Measurements from ENCODE around the gene ZSCAN22. TPM values are rescaled to one million over a fixed set of nuclear protein-coding genes. Genes with fewer than 3 reads are reported as not detected.

Gene ZSCAN22
- total and polyA plus RNA-seq, 2 of the 13 experiments (the other 11 are each of a cell fraction or from before 2014, with no cell fraction given) = 2.5 to 3.5 TPM

GRCh38 chr19:58328999-58329398 lies 2.2 kb downstream of the ZSCAN22 start (continued):
- no peak for TF ChIP-seq TFE3 (CRISPR knock-in tag; IDR thresholded peaks at IDR 0.05)
- TF ChIP-seq, protein P1, sequence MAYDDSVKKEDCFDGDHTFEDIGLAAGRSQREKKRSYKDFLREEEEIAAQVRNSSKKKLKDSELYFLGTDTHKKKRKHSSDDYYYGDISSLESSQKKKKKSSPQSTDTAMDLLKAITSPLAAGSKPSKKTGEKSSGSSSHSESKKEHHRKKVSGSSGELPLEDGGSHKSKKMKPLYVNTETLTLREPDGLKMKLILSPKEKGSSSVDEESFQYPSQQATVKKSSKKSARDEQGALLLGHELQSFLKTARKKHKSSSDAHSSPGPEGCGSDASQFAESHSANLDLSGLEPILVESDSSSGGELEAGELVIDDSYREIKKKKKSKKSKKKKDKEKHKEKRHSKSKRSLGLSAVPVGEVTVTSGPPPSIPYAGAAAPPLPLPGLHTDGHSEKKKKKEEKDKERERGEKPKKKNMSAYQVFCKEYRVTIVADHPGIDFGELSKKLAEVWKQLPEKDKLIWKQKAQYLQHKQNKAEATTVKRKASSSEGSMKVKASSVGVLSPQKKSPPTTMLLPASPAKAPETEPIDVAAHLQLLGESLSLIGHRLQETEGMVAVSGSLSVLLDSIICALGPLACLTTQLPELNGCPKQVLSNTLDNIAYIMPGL (CRISPR knock-in tag; IDR thresholded peaks at IDR 0.05; ENCODE audit: borderline replicate concordance in 1 of 2, low read depth in 1 of 2) = 0 out of 4 replicates have a peak, but pooled peaks have one; percentile 35 to 49
- no peak for TF ChIP-seq NFKB2 (CRISPR knock-in tag; IDR thresholded peaks at IDR 0.05; ENCODE audit: borderline replicate concordance)
- TF ChIP-seq GATA4 (IDR thresholded peaks at IDR 0.05; ENCODE audit: borderline replicate concordance, low read depth) = no peak
- 0 out of 2 replicates have a peak, but pooled peaks have one; percentile 37 for TF ChIP-seq TOE1 (CRISPR knock-in tag; IDR thresholded peaks at IDR 0.05)
- no peak for TF ChIP-seq MTA3 (CRISPR knock-in tag; IDR thresholded peaks at IDR 0.05)
- TF ChIP-seq, protein P2, sequence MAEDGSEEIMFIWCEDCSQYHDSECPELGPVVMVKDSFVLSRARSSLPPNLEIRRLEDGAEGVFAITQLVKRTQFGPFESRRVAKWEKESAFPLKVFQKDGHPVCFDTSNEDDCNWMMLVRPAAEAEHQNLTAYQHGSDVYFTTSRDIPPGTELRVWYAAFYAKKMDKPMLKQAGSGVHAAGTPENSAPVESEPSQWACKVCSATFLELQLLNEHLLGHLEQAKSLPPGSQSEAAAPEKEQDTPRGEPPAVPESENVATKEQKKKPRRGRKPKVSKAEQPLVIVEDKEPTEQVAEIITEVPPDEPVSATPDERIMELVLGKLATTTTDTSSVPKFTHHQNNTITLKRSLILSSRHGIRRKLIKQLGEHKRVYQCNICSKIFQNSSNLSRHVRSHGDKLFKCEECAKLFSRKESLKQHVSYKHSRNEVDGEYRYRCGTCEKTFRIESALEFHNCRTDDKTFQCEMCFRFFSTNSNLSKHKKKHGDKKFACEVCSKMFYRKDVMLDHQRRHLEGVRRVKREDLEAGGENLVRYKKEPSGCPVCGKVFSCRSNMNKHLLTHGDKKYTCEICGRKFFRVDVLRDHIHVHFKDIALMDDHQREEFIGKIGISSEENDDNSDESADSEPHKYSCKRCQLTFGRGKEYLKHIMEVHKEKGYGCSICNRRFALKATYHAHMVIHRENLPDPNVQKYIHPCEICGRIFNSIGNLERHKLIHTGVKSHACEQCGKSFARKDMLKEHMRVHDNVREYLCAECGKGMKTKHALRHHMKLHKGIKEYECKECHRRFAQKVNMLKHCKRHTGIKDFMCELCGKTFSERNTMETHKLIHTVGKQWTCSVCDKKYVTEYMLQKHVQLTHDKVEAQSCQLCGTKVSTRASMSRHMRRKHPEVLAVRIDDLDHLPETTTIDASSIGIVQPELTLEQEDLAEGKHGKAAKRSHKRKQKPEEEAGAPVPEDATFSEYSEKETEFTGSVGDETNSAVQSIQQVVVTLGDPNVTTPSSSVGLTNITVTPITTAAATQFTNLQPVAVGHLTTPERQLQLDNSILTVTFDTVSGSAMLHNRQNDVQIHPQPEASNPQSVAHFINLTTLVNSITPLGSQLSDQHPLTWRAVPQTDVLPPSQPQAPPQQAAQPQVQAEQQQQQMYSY (CRISPR knock-in tag; IDR thresholded peaks at IDR 0.05) = no peak
- TF ChIP-seq, protein P3, sequence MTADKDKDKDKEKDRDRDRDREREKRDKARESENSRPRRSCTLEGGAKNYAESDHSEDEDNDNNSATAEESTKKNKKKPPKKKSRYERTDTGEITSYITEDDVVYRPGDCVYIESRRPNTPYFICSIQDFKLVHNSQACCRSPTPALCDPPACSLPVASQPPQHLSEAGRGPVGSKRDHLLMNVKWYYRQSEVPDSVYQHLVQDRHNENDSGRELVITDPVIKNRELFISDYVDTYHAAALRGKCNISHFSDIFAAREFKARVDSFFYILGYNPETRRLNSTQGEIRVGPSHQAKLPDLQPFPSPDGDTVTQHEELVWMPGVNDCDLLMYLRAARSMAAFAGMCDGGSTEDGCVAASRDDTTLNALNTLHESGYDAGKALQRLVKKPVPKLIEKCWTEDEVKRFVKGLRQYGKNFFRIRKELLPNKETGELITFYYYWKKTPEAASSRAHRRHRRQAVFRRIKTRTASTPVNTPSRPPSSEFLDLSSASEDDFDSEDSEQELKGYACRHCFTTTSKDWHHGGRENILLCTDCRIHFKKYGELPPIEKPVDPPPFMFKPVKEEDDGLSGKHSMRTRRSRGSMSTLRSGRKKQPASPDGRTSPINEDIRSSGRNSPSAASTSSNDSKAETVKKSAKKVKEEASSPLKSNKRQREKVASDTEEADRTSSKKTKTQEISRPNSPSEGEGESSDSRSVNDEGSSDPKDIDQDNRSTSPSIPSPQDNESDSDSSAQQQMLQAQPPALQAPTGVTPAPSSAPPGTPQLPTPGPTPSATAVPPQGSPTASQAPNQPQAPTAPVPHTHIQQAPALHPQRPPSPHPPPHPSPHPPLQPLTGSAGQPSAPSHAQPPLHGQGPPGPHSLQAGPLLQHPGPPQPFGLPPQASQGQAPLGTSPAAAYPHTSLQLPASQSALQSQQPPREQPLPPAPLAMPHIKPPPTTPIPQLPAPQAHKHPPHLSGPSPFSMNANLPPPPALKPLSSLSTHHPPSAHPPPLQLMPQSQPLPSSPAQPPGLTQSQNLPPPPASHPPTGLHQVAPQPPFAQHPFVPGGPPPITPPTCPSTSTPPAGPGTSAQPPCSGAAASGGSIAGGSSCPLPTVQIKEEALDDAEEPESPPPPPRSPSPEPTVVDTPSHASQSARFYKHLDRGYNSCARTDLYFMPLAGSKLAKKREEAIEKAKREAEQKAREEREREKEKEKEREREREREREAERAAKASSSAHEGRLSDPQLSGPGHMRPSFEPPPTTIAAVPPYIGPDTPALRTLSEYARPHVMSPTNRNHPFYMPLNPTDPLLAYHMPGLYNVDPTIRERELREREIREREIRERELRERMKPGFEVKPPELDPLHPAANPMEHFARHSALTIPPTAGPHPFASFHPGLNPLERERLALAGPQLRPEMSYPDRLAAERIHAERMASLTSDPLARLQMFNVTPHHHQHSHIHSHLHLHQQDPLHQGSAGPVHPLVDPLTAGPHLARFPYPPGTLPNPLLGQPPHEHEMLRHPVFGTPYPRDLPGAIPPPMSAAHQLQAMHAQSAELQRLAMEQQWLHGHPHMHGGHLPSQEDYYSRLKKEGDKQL (CRISPR knock-in tag; IDR thresholded peaks at IDR 0.05; ENCODE audit: low read depth) = no peak
- no peak for TF ChIP-seq NFE2L2 (IDR thresholded peaks at IDR 0.05; ENCODE audit: low read length)
- no peak for TF ChIP-seq ZNF232 (CRISPR knock-in tag; IDR thresholded peaks at IDR 0.05; ENCODE audit: borderline replicate concordance)
- no peak for TF ChIP-seq ZNF484 (CRISPR knock-in tag; IDR thresholded peaks at IDR 0.05; ENCODE audit: borderline replicate concordance, low read depth)
- TF ChIP-seq ZUFSP (CRISPR knock-in tag; IDR thresholded peaks at IDR 0.05; ENCODE audit: borderline replicate concordance) = no peak
- no peak for TF ChIP-seq TFDP1 (CRISPR knock-in tag; IDR thresholded peaks at IDR 0.05; ENCODE audit: borderline replicate concordance)
